OCI-LY7 (cell line): ENCODE measurements around the gene TMC2.
"Not testable (repeated sequence)": the region's sequence is repeated elsewhere in the genome, so short reads cannot be mapped to it uniquely, and the experiment has no call there.

Experiments used
- EZH2phosphoT487 ChIP-seq: fragments of 200-600 bp; sonication (generic); IDR thresholded peaks from 2 replicates; pipeline ENCODE4 v1.6.1; 2018; ENCODE audit warnings: low read depth, borderline replicate concordance, mild to moderate bottlenecking, mixed run types, antibody characterized with exemption, low read length, moderate library complexity, mixed read lengths
- TF ChIP-seq, protein P1 (sequence below): fragments of 200-600 bp; sonication (generic); conservative IDR thresholded peaks from 2 replicates; pipeline ENCODE4 v1.5.1; 2014; ENCODE audit warnings: mild to moderate bottlenecking, antibody characterized with exemption, low read length, moderate library complexity, mixed read lengths

DNA sequence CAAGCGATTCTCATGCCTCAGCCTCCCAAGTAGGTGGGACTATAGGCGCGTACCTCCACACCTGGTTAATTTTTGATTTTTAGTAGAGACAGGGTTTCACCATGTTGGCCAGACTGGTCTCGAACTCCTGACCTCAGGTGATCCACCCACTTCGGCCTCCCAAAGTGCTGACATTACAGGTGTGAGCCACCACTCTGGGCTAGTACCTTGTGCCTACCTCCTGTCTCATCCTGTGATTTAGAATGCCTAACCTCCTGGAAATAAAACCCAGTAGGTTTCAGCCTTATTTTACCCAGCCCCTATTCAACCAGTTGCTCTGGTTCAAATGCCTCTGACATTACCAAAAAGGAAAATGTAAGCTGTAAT is 10.2 kb upstream of the TMC2 start:
- TF ChIP-seq, protein P1, sequence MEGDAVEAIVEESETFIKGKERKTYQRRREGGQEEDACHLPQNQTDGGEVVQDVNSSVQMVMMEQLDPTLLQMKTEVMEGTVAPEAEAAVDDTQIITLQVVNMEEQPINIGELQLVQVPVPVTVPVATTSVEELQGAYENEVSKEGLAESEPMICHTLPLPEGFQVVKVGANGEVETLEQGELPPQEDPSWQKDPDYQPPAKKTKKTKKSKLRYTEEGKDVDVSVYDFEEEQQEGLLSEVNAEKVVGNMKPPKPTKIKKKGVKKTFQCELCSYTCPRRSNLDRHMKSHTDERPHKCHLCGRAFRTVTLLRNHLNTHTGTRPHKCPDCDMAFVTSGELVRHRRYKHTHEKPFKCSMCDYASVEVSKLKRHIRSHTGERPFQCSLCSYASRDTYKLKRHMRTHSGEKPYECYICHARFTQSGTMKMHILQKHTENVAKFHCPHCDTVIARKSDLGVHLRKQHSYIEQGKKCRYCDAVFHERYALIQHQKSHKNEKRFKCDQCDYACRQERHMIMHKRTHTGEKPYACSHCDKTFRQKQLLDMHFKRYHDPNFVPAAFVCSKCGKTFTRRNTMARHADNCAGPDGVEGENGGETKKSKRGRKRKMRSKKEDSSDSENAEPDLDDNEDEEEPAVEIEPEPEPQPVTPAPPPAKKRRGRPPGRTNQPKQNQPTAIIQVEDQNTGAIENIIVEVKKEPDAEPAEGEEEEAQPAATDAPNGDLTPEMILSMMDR: not testable (repeated sequence)
- not testable (repeated sequence) for TF ChIP-seq EZH2phosphoT487
